Measurements from ENCODE around the gene MT1A.

The MT1A gene

GRCh38 chr16:56606476-56607108 is 31.9 kb upstream of the MT1A start:
- DNase-seq: no peak
- TF ChIP-seq GATA1 (IDR thresholded peaks at IDR 0.05; ENCODE audit: low read depth, low read length) (no peak), POLR2A (IDR thresholded peaks at IDR 0.05; ENCODE audit: low read length) (no peak)

- DNase-seq: no peak
- no peak for TF ChIP-seq POLR2A (IDR thresholded peaks at IDR 0.05; ENCODE audit: low read length)
- TF ChIP-seq GATA1 (IDR thresholded peaks at IDR 0.05; ENCODE audit: low read depth, low read length): no peak
These were observed 31.3 kb upstream of the MT1A start for GRCh38 chr16:56607109-56607618.

- no peak for DNase-seq
- TF ChIP-seq GATA1 (IDR thresholded peaks at IDR 0.05; ENCODE audit: low read depth, low read length) (no peak), POLR2A (IDR thresholded peaks at IDR 0.05; ENCODE audit: low read length) (no peak)
These were observed 30.8 kb upstream of the MT1A start for GRCh38 chr16:56607675-56608042.

GRCh38 chr16:56608043-56608875 is 30.2 kb upstream of the MT1A start, which contains the start of gene MT2A:
TSS of gene MT2A (plus strand) at chr16:56608584. CDS start at chr16:56608656, 72 bp downstream.
- peak; percentile 97 for DNase-seq
- TF ChIP-seq GATA1 (IDR thresholded peaks at IDR 0.05; ENCODE audit: low read depth, low read length) (no peak), POLR2A (IDR thresholded peaks at IDR 0.05; ENCODE audit: low read length) (peak; percentile 41)

GRCh38 chr16:56608876-56609462 is 29.5 kb upstream of the MT1A start:
- no peak for TF ChIP-seq GATA1 (IDR thresholded peaks at IDR 0.05; ENCODE audit: low read depth, low read length)
- DNase-seq: peak in 1 of 2 experiments; percentile 45

- no peak for TF ChIP-seq GATA1 (IDR thresholded peaks at IDR 0.05; ENCODE audit: low read depth, low read length)
- peak; percentile 35 for TF ChIP-seq POLR2A (IDR thresholded peaks at IDR 0.05; ENCODE audit: low read length)
- DNase-seq: peak; percentile 95
These were observed 29.0 kb upstream of the MT1A start for GRCh38 chr16:56609463-56609921.

- TF ChIP-seq POLR2A (IDR thresholded peaks at IDR 0.05; ENCODE audit: low read length) (no peak), GATA1 (IDR thresholded peaks at IDR 0.05; ENCODE audit: low read depth, low read length) (no peak)
- DNase-seq: peak; percentile 52 to 64
These were observed 28.4 kb upstream of the MT1A start for GRCh38 chr16:56610017-56610608.

- DNase-seq: no peak
- TF ChIP-seq GATA1 (IDR thresholded peaks at IDR 0.05; ENCODE audit: low read depth, low read length) (no peak), POLR2A (IDR thresholded peaks at IDR 0.05; ENCODE audit: low read length) (no peak)
These were observed 27.8 kb upstream of the MT1A start for GRCh38 chr16:56610609-56611111.

GRCh38 chr16:56611281-56611833 is 27.1 kb upstream of the MT1A start:
- TF ChIP-seq POLR2A (IDR thresholded peaks at IDR 0.05; ENCODE audit: low read length): no peak
- no peak for TF ChIP-seq GATA1 (IDR thresholded peaks at IDR 0.05; ENCODE audit: low read depth, low read length)
- DNase-seq: no peak

GRCh38 chr16:56613706-56614105 is 24.8 kb upstream of the MT1A start:
- no peak for DNase-seq
- TF ChIP-seq POLR2A (IDR thresholded peaks at IDR 0.05; ENCODE audit: low read length) (no peak), GATA1 (IDR thresholded peaks at IDR 0.05; ENCODE audit: low read depth, low read length) (no peak)

- TF ChIP-seq POLR2A (IDR thresholded peaks at IDR 0.05; ENCODE audit: low read length) (no peak), GATA1 (IDR thresholded peaks at IDR 0.05; ENCODE audit: low read depth, low read length) (no peak)
- DNase-seq: no peak
These were observed 23.9 kb upstream of the MT1A start for GRCh38 chr16:56614549-56614991.

GRCh38 chr16:56615353-56615752 is 23.1 kb upstream of the MT1A start:
- DNase-seq: no peak
- no peak for TF ChIP-seq POLR2A (IDR thresholded peaks at IDR 0.05; ENCODE audit: low read length)
- TF ChIP-seq GATA1 (IDR thresholded peaks at IDR 0.05; ENCODE audit: low read depth, low read length): no peak

GRCh38 chr16:56616608-56617211 is 21.8 kb upstream of the MT1A start:
- DNase-seq: no peak
- TF ChIP-seq POLR2A (IDR thresholded peaks at IDR 0.05; ENCODE audit: low read length): no peak
- TF ChIP-seq GATA1 (IDR thresholded peaks at IDR 0.05; ENCODE audit: low read depth, low read length): no peak

All from erythroblast (primary cell).